ENCODE results near the gene TSPAN9.

DNA sequence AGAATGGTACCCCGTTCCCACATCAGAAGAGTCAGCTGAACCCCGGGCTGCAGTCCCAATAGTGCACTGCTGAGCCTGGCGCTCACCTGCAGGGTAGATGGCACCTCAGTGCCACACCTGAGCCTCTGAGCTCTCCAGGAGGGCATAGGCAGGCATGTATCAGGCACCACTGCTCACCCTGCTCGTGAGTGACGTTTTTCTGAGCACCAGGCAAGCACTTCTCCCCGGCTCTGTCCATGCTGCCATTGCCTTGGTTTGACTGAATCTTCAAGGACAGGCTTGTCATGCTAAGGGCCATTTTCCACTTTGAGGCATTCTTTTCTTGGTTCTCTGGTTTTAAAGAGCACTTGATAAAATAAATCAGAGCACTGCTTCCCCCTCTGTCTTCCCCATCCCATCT is 252.2 kb downstream of the TSPAN9 start:
- TF ChIP-seq, protein P1, sequence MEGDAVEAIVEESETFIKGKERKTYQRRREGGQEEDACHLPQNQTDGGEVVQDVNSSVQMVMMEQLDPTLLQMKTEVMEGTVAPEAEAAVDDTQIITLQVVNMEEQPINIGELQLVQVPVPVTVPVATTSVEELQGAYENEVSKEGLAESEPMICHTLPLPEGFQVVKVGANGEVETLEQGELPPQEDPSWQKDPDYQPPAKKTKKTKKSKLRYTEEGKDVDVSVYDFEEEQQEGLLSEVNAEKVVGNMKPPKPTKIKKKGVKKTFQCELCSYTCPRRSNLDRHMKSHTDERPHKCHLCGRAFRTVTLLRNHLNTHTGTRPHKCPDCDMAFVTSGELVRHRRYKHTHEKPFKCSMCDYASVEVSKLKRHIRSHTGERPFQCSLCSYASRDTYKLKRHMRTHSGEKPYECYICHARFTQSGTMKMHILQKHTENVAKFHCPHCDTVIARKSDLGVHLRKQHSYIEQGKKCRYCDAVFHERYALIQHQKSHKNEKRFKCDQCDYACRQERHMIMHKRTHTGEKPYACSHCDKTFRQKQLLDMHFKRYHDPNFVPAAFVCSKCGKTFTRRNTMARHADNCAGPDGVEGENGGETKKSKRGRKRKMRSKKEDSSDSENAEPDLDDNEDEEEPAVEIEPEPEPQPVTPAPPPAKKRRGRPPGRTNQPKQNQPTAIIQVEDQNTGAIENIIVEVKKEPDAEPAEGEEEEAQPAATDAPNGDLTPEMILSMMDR (optimal IDR thresholded peaks at IDR 0.05 in 1 of 3, IDR thresholded peaks at IDR 0.05 in 1 of 3, conservative IDR thresholded peaks at IDR 0.05 in 1 of 3; ENCODE audit: extremely low read depth in 1 of 3, insufficient read depth in 2 of 3, low read length in 3 of 3) = no peak
- TF ChIP-seq EZH2 (IDR thresholded peaks at IDR 0.05; ENCODE audit: low read length) = no peak
